Fibroblast of lung (primary cell): ENCODE results near the gene TTC22.

Experiments
- EZH2 ChIP-seq: IDR thresholded peaks from 2 replicates; pipeline ENCODE4 v1.5.1; 2012; ENCODE audit warnings: low read length, control low read depth, mild to moderate bottlenecking; ENCODE audit errors: missing control alignments
- TF ChIP-seq, protein P1 (sequence below), 2 donors: IDR thresholded peaks in 1 of 2; conservative IDR thresholded peaks in 1 of 2; 1 replicate in 1 of 2; 2 replicates in 1 of 2; pipeline ENCODE4 v1.5.1; 2011 to 2012; ENCODE audit warnings: low read length in 2 of 2, control low read depth in 1 of 2, inconsistent platforms in 1 of 2, low read depth in 1 of 2, mild to moderate bottlenecking in 1 of 2

GRCh38 chr1:54818461-54819194, 17.5 kb upstream of the TTC22 start:
- TF ChIP-seq, protein P1, sequence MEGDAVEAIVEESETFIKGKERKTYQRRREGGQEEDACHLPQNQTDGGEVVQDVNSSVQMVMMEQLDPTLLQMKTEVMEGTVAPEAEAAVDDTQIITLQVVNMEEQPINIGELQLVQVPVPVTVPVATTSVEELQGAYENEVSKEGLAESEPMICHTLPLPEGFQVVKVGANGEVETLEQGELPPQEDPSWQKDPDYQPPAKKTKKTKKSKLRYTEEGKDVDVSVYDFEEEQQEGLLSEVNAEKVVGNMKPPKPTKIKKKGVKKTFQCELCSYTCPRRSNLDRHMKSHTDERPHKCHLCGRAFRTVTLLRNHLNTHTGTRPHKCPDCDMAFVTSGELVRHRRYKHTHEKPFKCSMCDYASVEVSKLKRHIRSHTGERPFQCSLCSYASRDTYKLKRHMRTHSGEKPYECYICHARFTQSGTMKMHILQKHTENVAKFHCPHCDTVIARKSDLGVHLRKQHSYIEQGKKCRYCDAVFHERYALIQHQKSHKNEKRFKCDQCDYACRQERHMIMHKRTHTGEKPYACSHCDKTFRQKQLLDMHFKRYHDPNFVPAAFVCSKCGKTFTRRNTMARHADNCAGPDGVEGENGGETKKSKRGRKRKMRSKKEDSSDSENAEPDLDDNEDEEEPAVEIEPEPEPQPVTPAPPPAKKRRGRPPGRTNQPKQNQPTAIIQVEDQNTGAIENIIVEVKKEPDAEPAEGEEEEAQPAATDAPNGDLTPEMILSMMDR (conservative IDR thresholded peaks at IDR 0.05 in 1 of 2, IDR thresholded peaks at IDR 0.05 in 1 of 2; ENCODE audit: low read depth in 1 of 2, low read length in 2 of 2), result no peak
- no peak for TF ChIP-seq EZH2
